Measurements from ENCODE around the gene SRP19.
"Not testable (repeated sequence)": the region's sequence is repeated elsewhere in the genome, so short reads cannot be mapped to it uniquely, and the experiment has no call there.

SRP19 gene

DNA sequence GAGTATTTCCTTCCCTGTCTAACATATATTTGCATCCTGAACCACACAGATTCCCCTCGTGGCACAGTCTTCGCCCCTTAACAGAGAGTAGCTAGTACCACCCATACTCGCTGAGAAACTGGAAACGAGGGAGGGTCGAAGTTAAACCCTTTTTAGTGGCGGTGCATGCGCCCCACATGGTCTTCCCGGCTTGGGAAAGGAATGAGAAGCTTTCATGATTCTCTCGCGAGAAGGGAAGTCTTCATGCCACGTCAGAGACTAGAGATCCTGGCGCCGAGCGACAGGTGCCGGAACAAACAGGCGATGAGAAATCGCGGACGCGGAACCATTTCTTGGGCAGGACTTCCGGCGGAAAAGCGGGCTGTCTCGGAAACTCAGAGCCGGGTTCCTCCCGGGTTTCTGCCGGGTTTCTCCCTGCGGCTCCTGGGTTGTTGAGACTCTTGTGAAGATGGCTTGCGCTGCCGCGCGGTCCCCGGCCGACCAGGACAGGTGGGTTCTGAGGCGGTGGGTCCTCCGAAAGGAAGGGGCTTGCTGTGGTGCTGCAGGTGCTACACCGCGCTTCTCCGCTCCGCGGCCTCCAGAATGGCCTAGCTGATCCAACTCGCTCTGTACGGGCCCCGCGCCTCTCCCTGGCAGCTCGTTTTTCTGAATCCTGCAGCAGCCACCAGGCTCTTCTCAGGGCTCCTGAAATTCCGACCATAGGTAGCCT, at the start of gene SRP19:
Gene SRP19 (plus strand): TSS at position 359 of the 709 bp plus-strand sequence. CDS start 90 bp downstream, at position 449.
- DNase-seq, result peak; percentile 89 to 91

DNA sequence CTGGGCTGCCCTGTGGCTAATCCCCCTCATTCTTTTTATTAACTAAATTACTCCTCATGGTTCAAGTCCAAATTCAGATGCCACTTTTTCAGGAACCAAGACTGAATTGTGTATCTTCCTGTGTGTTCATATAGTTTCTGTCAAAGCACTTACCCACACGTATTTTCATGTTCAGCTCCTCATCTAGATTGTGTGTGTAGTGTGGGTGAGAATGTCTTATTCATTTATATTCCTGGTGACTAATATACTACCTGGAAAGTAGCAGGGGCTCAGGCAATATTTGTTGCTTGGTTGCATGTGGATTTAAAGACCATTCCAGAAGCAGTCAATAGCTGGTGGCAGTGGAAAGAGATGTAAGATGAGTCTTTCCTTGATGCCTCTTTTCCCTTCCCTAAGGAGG, 48.5 kb upstream of the SRP19 start:
- DNase-seq, result no peak

DNA sequence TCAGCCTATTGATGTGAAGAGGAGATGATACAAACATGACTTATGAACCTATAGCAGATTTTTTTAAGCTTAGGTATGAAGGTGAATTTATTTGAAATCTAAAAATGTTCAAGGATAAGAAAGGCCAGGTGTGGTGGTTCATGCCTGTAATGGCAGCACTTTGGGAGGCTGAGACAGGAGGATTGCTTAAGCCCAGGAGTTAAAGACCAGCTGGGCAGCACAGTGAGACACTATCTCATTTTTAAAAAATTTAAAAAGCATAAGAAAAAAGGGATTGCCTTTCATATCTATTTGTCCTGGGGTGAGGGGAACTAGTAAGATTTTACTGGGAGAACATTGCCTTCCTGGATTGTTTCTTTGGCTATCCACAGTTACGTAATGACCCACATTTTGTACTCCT, 40.8 kb upstream of the SRP19 start:
- DNase-seq, result no peak

DNA sequence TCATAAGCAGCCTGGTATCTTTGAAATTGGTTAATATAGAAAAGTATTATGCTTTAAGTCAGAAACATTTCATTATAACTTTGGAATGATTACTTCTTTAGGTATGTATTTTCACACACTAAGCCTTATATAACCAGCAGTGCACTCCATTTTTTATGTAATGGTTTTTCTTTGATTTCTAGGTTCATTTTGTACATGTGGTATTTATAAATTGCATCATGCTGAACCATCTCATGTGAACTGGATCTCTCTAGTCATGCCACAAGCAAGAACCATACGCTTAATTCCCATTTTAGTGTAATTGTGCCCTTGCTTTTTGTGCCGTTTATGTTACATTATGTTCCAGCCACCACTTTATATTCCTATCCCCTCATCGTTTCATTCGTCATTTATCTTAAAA, 38.6 kb upstream of the SRP19 start:
- DNase-seq, result no peak

DNA sequence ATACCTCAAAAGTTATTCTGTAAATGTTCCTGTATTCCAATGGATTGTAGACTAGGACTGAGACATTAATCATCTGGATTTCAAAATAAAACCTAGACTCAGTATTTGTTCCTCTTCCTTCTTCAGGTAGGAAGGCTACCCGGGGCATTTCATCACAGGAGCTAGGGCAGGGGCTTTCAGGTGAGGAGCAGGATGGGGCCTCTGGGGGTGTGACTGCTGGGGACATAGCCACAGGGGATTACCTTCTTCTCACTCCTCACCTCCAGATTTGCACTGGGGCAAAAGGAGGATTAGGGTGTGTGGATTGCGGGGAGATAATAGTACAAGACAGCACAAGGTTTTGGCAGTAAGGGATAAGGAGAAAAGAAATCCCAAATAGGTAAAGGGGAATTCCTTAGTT, 37.9 kb upstream of the SRP19 start:
- no peak for DNase-seq

DNA sequence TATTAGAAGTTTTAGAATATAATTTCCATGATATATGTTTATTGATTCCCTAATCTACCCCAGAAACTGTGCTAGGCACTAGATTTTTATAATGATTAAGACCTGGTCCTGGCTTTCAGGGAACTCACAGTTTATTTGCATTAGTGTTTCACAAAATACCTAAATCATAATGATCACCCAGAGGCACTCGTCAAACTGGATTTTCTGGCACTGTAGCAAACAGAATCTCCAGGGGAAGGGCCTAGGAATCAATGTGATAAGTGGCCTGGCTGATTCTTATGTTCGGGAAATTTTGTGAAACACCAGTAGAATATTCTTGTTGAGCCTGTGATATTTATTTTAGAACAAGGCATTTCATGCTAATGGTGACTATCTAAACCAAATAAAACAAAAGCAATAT, 37.4 kb upstream of the SRP19 start:
- DNase-seq, result no peak

DNA sequence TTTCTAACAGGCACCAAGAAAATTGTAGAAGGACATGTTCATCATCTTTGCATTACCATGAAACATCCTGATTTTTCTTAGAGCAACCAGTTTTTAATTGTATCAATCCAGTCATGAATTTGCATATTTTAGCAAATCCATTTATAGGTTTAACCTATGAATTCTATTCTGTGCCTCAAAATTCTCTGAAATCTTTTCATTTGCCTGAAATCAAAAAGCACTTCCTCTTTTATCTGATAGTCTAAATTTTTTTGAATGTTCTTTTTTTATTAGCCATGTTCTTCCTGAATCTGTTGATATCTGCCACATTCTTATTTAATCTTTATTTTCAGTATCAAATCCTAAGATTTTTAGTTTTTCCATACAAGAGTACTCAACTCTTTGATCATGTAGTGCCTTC, 36.9 kb upstream of the SRP19 start:
- DNase-seq, result no peak

DNA sequence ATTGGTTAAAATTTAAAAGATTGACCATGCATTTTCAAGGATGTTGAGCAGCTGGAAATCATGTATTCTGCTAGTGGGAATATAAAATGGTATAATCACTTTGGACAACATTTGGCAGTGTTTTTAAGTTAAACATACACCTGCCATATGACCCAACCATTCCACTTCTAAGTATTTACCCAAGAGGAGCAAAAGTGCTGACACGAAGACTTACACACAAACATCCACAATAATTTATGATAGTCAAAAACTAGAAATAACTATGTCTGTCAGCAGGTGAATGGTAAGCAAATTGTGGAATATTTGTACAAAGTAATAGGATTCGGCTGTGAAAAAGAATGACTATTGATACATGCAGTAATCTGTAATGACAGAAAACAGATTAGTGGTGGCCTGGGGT, 30.7 kb upstream of the SRP19 start:
- DNase-seq, result no peak

DNA sequence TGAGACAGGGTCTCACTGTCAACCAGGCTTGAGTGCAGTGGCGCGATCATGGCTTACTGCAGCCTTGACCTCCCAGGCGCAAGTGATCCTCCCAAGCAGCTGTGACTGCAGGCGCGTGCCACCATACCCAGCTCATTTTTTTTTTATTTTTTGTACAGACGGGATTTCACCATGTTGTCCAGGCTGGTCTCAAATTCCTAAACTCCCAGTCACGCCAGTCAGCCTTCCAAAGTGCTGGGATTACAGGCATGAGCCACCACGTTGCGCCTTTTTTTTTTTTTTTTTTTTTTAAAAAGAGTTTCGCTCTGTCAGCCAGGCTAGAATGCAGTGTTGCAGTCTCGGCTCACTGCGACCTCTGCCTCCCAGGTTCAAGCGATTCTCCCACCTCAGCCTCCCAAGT, 27.1 kb upstream of the SRP19 start:
- DNase-seq, result no peak

DNA sequence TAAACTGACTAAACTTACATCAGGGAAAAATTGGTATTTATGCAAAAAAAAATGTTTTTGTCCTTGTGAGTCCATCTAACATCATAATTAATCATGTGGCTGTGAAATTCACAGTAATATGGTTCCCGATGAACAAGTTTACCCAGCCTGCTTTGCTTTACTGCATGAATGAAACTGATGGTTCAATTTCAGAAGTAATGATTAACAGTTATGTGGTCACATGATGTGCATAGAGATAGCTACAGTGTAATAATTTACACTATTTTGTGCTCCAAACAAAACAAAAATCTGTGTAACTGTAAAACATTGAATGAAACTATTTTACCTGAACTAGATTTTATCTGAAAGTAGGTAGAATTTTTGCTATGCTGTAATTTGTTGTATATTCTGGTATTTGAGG, 16.6 kb upstream of the SRP19 start:
- DNase-seq, result no peak

DNA sequence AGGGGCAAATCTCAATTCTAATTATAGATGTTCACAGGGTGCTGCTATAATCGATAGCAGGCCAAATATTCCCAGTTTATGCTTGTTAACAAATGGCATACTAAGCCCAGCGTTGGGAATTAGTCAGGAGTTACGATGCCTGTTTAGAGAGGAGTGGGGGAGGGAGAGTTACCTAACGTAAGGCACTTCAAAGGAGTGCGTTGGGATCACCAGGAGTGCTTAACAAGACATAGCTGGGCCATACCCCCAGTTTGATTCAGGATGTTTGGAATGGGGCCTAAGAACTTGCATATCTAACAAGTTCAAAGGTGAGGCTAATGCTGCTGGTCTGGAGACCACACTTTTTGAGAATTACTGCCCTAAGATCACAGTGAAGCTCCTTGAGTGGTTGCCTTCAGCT, 14.5 kb upstream of the SRP19 start:
- DNase-seq, result no peak

DNA sequence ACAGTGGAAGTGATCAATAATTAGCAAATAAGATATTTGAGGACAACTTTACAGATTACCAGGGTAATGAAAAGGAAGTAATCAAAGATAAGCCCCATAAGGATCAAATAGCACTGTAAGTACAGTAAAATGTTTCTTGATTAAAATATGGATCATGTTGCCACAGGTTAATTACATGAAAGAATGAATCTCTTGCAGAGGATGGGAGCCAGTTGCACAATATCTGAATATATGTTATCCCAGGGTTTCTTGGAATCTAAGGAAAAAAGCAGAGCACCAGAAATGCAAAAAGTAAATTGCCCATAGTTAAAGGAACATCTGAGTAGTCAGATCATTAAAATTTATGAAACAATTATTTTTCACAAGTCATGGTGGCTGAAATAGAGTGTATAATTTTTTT, 13.8 kb upstream of the SRP19 start:
- no peak for DNase-seq

DNA sequence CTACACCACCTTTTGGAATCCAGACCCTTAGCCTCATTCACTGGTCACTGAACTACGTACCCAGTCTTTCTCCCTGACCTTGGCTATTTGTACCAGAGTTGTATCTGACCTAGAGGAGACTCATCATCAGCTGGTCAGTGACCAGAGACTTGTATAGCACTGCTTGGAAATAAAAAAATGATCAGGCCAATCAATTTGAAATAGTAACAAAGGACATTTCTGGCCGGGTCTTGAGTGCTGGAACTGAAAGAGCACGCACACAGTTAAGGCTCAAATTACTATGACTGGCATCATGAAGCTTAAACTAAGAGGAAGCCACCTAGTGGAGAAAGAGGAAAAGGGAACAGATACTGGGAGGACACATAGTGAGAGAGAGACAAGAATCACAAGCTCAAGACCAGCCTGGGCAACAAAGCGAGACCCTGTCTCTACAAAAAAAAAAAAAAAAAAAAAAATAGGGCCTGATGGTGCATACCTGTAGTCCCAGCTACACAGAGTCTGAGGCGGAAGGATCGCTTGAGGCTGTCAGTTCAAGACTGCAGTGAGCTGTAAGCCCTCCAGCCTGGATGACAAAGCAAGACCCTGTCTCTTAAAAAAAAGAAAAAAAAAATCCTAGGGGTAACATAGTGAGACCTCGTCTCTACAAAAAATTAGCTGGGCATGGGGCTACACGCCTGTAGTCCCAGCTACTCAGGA, 12.8 kb upstream of the SRP19 start:
- no peak for DNase-seq

DNA sequence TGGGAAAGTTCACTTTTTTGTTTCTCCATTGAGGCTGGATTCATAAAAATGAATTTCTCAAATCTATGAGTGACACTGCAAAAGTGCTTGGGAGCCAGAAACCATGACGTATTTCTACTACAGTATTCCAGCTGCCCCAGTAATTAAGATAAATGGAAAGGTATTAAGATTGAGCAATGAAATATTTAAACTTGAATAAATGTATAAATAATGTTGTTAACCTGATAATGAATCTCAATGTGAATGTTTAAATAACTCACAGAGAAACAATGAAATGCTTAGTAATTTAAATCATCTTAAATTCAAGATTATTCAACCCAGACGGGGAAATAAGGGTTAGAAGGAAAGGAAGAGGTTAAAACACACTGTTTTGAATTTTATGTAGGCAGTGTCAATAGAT, 11.2 kb upstream of the SRP19 start:
- no peak for DNase-seq

DNA sequence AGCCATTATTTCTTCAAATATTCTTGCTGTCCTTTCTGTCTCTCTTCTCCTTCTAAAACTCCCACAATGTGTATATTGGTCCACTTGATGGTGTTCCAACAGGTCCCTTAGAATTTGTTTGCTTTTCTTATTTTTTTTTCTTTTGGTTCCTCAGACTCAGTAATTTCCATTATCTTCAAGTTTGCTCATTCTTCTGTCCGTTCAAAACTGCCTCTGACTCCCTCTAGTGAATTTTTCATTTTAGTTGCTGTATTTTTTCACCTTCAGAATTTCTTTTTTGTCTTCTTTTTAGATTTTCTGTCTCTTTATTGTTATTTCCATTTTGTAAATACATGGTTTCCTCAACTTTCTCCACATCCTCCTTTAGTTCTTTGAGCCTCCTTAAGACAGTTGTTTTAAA, 6.4 kb upstream of the SRP19 start:
- DNase-seq, result no peak

DNA sequence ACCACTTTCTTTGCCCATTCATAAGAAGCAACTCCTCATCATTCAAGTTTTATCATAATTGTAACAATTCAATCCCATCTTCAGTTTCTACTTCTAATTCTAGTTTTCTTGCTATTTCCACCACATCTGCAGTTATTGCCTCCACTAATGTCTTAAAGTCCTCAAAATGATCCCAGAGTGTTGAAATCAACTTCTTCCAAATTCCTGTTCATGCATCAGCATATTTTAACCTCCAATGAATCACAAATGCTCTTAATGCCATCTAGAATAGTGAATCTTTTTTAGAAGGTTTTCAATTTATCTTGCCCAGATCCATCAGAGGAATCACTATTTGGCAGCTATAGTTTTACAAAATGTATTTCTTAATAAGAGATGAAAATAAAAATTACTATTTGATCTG, 3.2 kb upstream of the SRP19 start:
- DNase-seq, result no peak

DNA sequence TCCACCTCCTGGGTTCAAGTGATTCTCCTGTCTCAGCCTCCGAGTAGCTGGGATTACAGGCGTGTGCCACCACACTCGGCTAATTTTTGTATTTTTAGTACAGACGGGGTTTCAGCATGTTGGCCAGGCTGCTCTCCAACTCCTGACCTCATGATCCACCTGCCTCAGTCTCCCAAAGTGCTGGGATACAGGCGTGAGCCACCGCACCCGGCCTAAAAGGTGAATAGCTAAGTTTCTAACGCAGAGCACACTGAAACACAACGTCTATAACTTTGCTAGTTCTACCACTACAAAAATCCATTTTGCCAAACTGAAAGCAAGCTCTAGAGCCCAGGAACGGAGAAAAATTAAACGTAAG, 537 bp upstream of the SRP19 start:
- DNase-seq, result not testable (repeated sequence)

DNA sequence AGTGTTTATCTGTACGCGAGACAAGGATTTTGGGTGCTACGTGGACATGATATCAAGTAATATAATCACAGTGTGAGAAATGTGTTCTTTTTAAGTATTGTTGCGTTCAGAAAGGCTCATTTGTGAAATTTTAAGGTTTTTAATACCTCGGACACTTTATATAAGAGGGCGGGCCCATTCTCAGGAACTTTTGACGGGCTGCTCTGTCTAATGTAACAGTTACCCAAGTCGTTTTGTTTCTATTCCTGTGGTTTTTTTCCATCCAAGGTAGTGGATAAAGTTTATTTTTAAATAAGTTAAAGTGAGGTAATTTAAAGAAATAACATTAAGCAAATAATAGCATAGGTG, 525 bp downstream of the SRP19 start:
- no peak for DNase-seq

DNA sequence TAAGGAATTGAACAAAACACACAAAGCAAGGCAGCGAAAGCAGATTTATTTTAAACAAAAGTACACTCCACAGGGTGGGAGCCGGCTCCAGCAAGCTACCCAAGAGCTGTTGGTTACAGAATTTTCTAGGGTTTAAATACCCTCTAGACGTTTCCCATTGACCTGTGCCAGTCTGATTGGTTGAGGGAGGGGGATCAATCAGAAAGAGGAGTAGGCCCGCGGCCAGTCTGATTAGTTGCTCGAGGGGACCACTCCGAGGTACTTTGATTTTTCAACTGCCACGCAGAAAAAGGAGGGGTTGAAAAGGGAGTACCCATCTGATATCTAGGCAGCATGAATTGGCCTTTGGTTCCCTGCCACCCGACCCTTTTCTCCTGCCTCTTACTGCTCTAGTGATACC, 998 bp downstream of the SRP19 start:
- DNase-seq, result no peak

DNA sequence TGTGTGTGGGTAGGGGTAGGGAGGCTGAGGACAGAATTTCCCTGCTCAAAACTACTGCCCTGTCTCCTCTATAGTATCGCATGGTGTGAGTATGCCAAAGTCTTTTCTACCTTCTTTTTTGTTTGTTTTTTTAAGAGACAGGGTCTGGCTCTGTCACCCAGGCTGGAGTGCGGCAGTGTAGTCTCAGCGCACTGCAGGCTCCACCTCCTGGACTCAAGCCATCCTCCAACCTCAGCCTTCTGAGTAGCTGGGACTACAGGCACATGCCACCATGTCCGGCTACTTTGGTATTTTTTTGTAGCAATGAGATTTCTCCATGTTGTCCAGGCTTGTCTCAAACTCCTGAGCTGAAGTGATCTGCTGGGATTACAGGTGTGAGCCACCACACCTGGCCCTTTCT, 2.5 kb downstream of the SRP19 start:
- DNase-seq, result no peak

DNA sequence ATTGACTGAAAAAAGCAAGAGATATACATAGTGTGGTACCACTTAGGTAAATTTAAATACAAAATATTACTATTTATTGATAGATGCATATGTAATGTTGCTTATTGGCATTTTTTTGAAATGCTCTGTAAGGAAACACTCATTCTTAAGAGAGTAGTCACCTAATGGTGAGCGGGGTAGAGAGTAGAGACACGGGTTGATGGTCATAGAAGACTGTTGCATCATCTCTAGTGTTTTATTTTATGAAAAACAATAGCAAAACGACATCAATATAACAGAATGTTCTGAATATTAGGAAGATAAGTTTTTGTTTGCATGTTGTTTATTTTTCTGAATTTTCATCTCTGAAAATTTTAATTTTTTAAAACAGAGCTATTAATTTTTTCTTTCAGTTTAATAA, 4.0 kb downstream of the SRP19 start:
- no peak for DNase-seq

DNA sequence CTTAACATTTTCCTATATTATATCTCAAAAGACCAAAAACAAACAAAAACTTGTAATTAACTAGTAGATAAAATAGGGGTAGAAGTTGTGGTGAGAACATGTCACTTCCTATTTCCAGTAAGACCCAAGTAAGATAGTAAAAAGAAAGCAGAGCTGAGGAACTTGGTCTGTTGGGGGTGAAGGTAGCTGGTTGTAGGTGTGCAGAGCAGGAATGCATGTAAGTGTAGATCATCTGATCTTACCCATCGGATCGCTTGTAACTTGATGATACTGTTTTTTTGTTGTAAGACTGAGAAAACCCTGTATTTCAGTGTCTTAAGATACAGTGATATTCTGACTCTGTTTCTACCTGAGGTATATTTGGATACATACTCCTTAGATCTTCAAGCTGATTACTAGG, 5.7 kb downstream of the SRP19 start:
- no peak for DNase-seq

DNA sequence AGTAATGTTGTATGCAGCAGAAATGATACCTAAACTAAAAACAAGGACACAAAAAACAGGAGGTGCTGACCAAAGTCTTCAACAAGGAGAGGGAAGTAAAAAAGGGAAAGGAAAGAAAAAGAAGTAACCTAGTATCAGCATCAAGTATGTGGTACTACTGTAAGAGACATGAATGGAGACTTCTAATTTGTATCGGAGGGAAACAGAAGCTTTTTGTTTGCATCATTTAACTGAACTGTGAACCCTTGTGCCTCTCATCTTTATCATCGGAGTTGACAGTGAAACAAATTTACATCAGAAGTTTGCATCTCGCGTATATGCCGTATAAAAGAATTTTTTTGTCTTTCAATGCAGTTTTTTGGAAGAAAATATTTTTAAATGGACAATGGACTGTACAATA, 6.3 kb downstream of the SRP19 start:
- DNase-seq, result no peak

DNA sequence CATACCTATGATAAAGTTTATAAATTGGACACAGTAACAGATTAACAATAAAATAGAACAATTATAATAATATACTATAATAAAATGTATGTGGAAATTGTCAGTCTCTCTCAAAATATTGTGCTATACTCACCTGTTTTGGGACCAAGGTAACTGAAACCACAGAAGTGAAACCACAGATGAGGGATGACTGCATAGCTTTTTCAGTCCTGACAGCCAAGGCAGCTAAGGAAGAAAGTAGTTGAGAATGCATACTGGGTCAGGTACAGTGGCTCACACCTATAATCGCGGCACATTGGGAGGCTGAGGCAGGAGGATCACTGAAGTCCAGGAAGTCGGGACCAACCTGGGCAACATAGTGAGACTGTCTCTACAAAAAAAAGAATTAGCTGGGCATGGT, 8.9 kb downstream of the SRP19 start:
- no peak for DNase-seq

DNA sequence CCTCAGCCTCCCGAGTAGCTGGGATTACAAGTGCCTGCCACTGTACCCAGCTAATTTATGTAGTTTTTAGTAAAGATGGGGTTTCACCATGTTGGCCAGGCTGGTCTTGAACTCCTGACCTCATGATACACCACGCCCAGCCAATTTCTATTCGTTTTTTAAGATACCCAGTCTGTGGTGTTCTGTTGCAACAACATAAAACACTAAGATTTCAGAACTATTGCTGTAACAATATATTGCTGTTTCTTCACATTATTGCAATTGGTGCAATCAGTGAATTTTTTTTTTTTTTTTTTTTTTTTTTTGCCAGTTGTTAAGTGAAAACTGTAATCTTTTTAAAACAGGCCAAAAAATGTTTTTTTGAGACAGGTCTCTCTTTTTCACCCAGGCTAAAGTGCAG, 9.9 kb downstream of the SRP19 start:
- no peak for DNase-seq
